NCI-H128 (cell line): ENCODE measurements around the gene TMIGD3.
"Not testable (repeated sequence)": the region's sequence is repeated elsewhere in the genome, so short reads cannot be mapped to it uniquely, and the experiment has no call there.

ENCODE experiments used
- DNase-seq: peaks from one replicate; lab custom pipeline; 2025; ENCODE audit not compliant: unreplicated experiment; lab: John Stamatoyannopoulos, UW

TMIGD3 gene

GRCh38 chr1:111503585-111504060, at the start of gene TMIGD3, which contains the start of gene ADORA3:
TMIGD3 (minus strand) TSS chr1:111503633; CDS start chr1:111503354, 279 bp downstream.
ADORA3 (minus strand) TSS chr1:111503633; CDS start chr1:111503354, 279 bp downstream.
- DNase-seq = no peak

- no peak for DNase-seq
These were observed 49.8 kb upstream of the TMIGD3 start for GRCh38 chr1:111553196-111553595.

DNA sequence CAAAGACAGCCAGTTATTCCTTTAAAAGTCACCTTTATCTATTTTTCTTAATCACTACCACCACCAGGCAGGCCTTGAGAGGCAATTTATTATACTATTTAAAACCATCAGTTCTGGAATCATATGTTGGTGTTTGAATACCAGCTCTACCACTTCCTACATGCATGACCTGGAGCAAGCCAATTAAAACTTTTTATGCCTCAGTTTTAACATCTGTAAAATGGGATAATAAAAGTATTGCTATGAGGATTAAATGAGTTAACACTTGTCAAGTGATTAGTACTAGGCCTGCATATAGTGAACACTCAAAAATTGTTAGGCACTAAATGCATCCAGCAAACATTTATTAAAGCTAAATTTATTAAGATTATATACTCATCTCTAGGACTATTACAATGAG, 49.2 kb upstream of the TMIGD3 start:
- DNase-seq = no peak

DNA sequence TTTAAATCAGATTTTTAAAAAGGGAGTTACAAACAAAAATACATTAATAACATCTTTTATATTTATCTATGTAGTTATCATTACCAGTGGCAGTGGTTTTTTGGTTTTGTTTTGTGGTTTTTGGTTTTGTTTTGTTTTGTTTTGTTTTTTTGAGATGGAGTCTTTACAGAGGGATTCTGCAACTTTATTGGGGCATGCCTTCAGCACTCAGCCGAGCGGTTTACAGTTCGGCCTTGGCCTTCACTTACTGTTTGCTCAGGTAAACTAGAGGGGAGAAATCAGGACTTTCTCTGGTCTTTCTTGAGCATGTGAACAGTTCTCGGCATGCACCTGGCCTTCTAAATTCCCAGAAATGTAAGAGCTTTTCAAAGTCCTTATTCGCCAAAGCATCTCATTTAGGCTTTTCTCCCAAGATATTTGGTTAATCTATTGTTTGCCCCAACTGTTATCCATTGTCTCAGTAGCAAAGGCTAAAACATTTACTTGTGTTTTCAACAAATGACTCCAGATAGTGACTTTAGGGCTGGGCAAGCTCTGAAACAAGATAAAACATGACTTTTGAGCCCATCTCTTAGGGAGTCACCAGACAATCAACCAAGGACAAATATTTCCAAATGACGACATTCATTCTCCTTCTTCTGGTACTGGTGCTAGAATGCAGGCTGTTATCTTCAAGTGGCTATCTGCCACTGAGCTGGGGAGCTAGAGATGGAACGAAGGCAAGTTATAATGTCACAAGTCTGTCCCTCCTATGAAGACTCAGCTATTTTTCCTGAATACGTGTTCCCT, 48.4 kb upstream of the TMIGD3 start:
- no peak for DNase-seq

DNA sequence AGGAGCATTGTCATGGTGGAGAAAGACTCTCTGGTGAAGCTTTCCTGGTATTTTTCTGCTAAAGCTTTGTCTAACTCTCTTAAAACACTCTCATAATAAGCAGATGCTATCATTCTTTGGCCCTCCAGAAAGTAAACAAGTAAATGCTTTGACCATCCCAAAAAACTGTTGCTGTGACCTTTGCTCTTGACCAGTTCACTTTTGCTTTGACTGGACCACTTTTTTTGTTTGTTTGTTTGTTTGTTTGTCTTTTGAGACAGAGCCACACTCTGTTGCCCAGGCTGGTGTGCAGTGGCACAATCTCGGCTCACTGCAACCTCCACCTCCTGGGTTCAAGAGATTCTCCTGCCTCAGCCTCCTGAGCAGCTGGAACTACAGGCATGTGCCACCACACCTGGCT, 44.4 kb upstream of the TMIGD3 start:
- DNase-seq = not testable (repeated sequence)

GRCh38 chr1:111542187-111542586, 38.8 kb upstream of the TMIGD3 start:
- no peak for DNase-seq

GRCh38 chr1:111541721-111542120, 38.3 kb upstream of the TMIGD3 start:
- no peak for DNase-seq

DNA sequence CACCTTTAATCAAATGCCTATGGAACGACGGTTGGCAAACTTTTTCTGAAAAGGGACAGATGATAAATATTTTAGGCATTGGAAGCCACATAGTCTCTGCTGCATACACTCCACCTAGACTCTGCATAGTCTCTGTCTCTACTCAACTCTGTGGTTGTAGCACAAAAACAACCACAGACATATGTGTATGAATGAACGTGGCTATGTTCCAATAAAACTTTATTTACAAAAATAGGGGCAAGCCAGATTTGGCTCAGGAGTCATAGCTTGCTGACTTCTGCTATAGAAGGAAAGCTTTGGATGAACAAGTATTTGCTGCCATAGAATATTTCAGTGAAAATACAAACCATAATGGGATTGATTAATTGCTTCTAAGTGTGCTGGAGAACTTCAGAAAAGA, 37.5 kb upstream of the TMIGD3 start:
- DNase-seq = no peak

DNA sequence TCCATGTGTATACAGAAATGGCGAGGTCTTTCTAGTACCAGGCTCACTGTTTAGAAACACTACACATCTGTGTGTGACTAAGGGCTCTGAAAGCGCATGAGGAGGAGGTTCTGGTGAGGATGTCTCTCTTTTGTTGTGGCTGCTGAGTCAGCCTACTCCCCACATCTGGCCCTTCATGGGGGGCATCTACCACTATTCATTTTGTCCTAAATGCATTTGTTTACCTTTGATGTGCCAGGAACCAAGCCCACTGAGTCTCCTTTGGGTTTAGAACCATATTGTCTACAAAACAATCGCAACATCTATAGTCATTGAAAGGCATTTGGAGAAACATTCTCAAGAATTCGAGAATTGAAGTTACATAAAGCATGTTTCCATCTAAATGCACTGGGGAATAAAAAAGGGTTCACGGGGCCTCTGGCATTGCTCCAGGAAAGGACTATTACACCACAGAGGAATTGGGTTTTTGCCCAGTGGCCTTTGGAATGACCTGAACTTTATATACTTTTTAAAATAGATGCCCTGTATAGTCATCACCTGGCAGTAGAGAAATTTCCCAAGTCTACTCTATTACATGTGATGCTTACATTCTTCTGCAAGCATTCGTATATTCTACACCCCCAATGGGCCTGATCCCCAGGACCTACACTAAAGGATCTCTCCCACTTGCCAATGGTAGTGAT, 35.1 kb upstream of the TMIGD3 start:
- DNase-seq = no peak

GRCh38 chr1:111535256-111536191, 32.1 kb upstream of the TMIGD3 start:
- DNase-seq = no peak

GRCh38 chr1:111520053-111520452, 16.6 kb upstream of the TMIGD3 start:
- DNase-seq = no peak

DNA sequence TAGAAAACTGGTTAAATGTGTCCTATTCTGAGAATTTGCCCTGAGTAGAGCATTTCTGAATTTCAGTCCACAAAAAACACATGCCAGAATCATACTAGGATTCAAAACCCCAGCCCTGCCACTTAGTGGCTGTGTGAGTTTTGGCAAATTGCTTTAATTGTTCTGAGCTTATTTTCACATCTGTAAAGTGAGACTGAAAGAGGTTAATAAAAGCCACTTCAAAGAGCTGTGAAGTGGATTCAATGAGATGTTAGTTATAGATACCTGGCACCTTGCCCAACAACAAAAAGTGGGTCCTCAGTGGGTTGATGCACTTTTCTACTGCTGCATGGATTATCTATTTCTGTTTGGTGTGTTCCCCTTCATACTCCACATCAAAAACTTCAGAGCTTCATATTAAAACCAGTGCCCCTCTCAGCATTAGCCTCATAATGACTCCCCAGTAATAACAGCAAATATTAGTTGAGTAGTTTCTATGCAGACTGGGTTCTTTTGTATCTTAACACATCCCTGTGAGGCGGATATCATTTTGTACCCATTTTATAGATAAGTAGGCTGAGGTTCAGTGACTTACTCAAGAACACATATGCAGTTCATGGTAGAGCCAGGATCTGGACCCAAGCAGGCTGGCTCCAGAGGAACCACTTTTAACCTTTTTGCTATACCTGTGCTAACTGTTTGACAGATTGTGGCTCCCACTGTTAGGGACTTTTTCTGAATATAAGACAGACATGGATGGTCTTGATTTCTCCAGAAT, 14.2 kb upstream of the TMIGD3 start:
- DNase-seq = peak; percentile 75

GRCh38 chr1:111516005-111516535, 12.6 kb upstream of the TMIGD3 start:
- no peak for DNase-seq

DNA sequence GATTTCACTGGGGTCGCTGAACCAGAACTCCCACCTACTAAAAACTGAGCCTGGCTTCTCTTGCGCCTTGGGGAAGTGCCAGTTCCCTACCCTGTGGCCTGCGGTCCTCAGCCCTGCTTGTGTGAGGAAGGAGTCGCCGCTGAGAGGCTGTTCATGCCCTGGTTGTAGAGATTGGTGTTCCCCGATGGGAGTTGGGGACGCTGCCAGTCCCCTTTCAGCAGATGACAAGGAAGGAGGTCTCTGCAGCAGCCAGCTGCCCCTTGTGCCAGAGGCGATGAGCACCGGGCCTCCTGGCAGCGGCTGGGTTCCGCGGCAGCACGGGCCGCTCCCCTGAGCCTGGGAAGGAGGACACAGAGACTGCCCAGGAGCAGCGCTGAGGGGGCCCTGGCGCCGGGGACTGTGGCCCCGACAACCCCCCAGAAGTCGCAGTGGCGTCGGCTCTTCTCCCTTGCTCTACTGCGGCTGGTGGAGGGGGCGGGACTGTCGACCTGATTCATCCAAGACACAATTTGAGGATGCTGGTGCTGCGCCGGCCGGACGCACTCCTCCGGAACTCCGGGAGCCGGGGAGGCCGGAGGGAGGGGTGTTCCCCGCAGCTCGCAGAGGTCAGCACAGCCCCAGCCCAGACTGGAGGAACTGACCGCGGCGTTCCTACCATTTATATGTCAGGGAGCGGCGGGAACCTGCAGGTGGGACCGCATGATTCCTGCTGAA, 12.0 kb upstream of the TMIGD3 start:
- no peak for DNase-seq

GRCh38 chr1:111513410-111514020, 10.1 kb upstream of the TMIGD3 start:
- DNase-seq = no peak

- no peak for DNase-seq
These were observed 9.5 kb upstream of the TMIGD3 start for GRCh38 chr1:111512931-111513330.

DNA sequence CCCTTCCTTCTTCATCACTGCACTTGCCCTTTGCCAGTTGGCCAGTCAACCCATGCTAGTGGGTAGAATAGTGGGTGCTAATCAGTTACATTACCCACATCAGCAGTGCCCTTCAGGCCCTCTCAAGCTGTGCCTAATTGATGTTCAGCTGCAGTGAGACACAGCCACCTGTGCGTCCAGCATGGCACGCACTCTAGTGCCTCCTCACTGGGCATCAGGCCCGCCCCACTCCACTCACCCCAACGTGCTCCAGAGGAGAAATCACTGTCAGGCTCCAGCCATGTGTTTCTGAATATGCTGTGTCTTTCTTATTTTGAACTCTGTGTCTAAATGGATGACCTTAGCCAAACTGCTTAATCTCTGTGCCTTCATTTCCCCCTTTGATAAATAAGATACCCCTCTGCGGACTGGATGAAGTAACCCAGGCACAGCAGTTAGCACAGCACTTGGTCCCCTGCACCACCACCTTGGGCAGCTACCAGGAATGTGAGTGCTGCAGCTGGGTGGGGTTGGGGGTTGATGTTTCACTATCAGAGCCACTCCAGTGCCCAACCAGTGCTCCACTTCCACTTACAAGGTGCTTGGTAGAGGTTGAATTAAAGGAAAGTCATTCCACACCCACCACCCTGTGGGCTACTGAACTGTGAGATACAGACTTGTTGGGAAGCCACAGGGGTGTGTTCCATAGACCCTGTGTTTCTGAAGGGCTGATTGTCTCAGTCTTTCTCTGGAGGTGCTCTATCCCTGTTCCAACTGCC, 8.9 kb upstream of the TMIGD3 start:
- DNase-seq = no peak

DNA sequence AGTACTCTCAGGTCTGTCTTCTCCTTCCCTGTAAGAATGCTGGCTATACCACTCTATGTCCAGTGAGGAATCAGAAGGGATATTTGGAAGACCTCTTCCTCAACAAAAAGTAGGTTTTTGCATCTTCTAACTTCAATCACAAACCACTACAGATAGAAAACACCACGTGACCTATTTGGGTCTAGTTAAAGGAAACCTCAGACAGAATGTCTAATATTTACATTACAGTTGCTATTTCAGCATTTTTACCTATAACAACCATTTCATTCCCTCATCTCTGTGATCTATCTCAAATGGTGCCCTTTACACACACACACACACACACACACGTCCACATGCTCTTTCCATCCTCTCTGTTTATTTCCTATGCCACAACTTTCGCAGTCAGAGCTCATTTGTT, 7.9 kb upstream of the TMIGD3 start:
- no peak for DNase-seq
